Measurements from ENCODE around the gene GATAD2B.
A peak's percentile ranks its signal among the peaks of the same experiment; 100 is the strongest.
"Not testable (repeated sequence)": the region's sequence is repeated elsewhere in the genome, so short reads cannot be mapped to it uniquely, and the experiment has no call there.

Gene GATAD2B

GRCh38 chr1:153929426-153929825, 6.7 kb upstream of the GATAD2B start:
- DNase-seq: no peak

DNA sequence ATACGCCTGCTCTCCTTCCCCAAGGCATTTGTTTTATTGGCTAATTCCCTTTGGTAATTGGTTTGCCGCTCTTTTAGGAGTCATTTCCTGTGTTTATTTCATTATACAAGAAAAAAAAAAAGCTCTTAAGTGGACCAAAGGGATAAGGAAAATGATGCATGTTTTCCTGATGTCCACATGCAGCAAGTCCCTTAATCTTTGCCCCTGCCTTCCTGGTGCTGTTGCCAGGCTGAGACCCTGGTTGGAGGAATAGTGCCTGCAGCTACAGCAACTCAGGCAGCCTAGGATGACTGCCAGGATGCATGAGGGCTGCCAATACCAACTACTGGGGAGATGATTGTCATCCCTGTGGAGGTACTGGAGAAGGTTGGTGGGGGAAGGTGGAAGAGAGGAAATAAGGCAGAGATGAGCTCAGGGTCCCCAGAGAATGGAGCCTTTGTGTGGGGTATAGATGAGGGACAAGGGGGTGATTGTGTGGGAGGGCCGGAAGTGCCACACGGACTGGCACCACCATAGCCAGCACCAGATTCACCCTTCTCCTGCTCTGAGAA, 6.1 kb upstream of the GATAD2B start:
- no peak for DNase-seq

- no peak for DNase-seq
Observed at GRCh38 chr1:153928245-153928644, 5.5 kb upstream of the GATAD2B start.

DNA sequence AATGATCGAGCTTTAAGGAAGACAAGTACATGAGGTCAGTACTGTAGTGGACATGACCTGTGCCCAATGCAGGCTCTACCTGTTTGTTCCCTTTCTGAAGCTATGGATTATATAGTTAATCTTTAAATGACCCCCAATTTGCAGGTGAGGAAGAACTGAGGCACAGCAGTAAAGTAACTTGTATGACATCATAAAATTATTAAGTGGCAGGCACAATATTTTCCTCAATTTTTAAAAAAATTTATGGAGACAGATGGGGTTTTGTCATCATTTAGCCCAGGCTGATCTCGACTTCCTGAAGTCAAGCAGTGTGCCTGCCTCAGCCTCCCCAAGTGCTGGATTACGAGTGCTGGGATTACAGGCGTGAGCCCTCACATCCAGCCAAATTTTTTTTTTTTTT, 3.6 kb upstream of the GATAD2B start:
- no peak for DNase-seq

DNA sequence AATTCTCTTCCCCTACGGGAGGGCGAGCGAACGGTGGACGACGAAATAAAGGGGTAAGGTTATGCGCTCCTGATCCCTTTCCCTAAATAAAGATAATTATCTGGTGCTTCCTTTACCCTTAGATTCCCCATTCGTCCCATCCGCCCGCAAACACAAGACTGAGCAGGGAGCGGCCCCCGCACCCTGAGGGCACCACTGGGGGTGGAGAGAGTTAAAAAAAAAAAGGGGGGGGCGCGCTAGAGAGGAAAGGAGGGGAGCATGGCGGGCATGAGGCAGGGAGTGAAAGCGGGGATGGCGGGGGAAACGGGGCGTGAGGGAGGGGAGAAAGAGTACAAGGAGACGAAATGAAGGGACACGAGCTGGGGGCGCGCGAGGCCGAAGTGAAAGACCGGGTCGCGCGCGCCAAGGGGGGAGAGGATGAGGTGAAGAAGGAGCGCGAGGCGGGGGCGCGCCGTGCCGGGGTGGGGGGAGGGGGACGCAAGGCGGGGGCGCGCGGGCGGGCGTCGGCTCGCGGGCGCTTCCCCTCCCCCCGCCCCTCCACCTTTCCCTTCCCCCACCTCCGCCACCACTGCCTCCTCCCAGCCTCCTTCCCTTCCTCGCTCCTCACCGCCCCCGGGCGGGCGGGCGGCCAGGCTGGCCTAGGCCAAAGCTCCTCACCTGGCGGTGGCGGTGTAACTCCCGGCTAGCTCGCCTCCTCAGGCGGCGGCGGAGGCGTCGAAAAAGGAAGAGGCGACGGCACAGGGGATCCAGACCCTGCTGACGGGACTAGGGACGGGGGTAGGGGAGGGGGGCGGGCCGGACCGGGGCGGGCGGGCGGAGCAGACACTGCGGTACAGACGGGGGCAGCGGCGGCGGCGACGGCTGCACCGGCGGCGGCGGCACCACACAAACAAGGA, 448 bp downstream of the GATAD2B start:
- DNase-seq: peak; percentile 82 to 89 (median 85)

- peak in 1 of 3 experiments; percentile 19 for DNase-seq
Observed at GRCh38 chr1:153921803-153922075, 1.0 kb downstream of the GATAD2B start.

DNA sequence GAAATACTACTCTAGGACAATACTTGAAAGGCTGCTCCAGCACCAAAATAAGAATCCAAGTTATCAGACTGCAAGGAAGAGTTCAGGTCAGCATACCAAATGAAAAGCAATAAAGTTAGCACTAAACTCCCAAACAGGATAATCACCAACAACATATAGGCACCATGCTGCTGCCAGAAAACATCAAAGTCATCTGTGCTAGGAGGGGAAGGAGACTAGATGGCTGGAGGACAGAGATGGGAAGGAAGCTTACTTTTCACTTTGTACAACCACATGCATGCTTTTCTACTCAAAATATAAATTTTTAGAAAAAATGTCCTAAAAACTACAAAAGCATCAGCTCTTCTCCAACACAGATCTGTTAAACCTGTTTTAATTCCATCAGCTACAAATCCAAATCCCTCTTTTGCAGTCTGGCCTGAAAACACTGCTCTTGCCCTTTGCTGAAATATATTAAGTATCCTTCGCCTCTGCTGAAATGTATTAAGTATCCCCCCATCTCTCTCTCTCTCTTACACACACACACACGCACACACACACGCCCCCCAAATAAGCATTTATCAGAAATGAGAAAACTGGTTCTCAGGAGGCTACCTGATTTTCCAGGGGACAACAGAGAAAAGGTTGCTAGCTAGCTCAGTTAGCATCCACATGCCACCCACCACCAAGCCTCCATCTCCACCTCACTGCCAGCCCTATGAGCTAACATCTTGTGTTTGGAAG, 1.5 kb downstream of the GATAD2B start:
- DNase-seq: peak in 1 of 3 experiments; percentile 29

- DNase-seq: no peak
Observed at GRCh38 chr1:153919876-153920852, 2.6 kb downstream of the GATAD2B start.

DNA sequence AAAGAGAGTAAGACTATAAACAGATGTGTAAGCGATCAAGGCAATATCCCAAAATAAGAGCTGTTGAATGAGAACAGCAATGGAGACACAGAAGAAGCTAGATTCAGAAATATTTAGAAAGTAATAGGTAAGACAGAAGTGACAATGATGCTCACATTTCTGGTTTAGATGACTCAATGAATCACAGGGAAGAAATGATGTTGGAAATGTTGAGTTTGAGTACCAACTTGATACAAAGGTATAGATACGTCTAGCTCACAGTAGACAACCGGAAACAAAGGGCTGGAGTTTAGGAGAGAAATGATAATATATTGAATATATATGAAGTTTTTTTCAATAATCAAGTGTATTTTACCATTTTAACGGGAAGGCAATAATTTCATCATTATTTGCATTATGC, 6.5 kb downstream of the GATAD2B start:
- no peak for DNase-seq

- no peak for DNase-seq
Observed at GRCh38 chr1:153912349-153912748, 10.4 kb downstream of the GATAD2B start.

DNA sequence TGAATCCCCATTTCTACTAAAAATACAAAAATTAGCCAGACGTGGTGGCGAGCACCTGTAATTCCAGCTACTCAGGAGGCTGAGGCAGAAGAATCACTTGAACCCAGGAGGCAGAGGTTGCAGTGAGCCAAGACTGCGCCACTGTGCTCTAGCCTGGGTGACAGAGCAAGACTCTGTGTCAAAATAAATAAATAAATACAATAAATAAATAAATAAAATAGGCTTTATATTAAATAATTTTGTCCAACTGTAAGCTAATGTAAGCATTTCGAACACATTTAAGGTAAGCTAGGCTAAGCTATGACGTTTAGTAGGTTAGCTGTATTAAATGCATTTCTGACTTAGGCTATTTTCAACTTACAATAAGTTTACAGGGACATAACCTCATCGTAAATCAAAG, 12.2 kb downstream of the GATAD2B start:
- DNase-seq: not testable (repeated sequence)

- no peak for DNase-seq
Observed at GRCh38 chr1:153908071-153908470, 14.7 kb downstream of the GATAD2B start.

DNA sequence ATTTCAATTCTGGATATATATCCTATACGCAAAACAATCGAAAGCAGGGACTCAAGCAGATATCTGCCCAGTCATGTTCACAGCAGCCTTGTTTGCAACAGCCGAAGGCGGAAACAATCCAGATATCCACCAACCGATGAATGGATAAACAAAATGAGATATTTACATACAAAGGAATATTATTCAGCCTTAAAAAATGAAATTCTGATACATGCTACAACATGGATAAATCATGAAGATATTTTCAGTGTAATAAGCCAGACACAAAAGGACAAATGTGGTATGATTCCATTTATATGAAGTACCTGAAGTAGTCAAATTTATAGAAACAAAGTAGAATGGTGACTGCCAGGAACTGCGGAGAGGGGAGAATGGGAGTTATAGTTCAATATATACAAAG, 15.6 kb downstream of the GATAD2B start:
- no peak for DNase-seq

- DNase-seq: no peak
Observed at GRCh38 chr1:153906396-153906795, 16.4 kb downstream of the GATAD2B start.

DNA sequence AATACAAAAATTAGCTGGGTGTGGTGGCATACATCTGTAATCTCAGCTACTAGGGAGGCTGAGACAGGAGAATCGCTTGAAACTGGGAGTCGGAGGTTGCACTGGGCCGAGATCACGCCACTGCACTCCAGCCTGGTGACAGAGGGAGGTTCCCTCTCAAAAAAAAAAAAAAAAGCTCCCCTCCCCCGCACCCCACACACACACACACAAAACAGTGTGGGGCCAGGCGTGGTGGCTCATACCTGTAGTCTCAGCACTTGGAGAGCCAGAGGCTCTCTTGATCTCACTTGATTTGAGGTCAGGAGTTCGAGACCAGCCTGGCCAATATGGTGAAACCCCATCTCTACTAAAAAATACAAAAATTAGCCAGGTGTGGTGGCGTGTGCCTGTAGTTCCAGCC, 16.9 kb downstream of the GATAD2B start:
- DNase-seq: not testable (repeated sequence)

DNA sequence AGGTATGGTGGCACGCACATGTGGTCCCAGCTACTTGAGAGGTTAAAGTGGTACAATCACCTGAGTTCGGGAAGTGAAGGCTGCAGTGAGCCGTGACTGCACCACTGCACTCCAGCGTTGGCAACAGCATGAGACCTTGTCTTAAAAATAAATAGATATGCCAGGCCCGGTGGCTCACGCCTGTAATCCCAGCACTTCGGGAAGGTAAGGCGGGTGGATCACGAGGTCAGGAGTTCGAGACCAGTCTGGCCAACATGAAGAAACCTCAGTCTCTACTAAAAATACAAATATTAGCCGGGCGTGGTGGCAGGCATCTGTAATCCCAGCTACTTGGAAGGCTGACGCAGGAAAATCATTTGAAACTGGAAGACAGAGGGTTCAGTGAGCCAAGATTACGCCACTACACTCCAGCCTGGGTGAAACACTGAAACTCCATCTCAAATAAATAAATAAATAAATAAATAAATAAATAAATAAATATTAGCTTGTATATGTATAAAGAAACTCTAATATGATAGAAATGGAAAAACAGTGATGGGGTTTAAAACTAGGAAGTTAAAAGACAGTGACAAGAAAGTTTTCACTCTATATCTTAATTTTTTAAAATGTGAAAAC, 18.8 kb downstream of the GATAD2B start:
- DNase-seq: no peak

DNA sequence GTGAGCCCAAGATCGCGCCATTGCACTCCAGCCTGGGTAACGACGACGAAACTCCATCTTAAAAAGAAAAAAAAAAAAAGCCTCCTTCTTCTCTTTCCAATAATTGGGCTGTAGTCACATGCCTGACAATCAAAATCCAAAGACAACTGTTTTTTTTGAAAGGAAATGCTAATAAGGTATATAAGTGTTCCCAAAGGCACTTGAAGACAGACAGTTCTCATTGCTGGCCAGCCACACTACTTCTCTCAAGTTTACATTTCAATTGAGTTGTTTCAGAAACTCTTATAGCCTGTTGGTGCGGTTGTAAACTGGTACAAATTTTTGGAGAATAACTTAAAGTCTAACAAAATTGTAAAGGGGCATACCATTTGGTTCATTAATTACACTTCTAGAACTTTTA, 23.3 kb downstream of the GATAD2B start:
- no peak for DNase-seq

DNA sequence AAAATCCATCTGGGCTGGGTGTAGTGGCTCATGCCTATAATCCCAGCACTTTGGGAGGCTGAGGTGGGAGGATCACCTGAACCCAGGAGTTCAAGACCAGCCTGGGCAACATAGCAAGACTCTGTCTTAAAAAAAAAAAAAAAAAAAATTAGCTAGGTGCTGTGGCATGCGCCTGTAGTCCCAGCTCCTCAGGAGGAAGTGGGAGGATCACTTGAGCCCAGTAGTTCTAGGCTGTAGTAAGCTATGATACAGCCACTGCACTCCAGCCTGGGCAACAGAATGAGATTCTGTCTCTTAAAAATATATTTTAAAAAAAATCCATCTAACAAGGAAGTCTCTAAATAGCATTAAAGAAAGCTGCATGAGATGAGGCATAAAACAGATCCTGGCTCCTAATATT, 26.9 kb downstream of the GATAD2B start:
- DNase-seq: not testable (repeated sequence)

GRCh38 chr1:153891042-153891441, 31.7 kb downstream of the GATAD2B start:
- DNase-seq: not testable (repeated sequence)

- no peak for DNase-seq
Observed at GRCh38 chr1:153888533-153888932, 34.2 kb downstream of the GATAD2B start.

GRCh38 chr1:153886127-153886526, 36.6 kb downstream of the GATAD2B start:
- DNase-seq: peak in 1 of 3 experiments; percentile 22

DNA sequence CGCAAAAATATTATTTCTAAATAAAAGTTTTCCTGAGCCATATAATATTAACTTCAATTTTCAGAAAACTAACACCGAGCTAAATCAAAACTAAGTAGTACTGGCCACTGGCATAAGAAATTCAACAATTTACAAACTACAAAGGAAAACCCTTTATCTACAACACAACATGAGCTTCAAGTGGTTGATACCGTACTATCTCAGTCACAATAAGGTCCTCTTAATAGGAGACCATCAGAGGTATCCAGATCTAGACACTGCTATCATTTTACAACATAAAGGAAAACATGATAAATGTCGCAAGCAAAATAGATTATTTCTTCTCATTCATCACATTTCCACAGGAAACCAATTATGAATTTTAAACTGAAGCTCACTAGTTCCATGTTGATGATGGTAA, 39.5 kb downstream of the GATAD2B start:
- no peak for DNase-seq

Data from NCI-H1417 (cell line).